ENCODE measurements around the gene SLC35F4.

DNA sequence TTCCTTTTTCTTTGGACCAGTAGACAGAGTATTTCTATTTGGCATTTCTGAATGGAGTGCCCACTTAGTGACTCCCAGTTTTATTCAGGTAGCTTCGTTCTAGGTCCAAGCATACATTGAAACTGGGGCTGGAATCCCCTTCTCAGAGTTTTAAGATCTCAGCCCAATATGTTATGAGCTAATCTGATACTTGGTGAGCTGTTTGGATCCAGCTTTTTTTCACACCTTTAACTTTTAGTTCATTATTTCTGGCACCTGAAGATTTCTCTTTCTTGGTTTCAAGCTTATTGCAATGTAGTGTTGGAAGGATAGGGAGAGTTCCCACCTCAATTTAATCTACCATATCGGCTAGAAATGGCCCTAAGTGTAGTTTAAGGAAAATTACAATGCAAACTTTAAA, 318.8 kb downstream of the SLC35F4 start:
- TF ChIP-seq, protein P1, sequence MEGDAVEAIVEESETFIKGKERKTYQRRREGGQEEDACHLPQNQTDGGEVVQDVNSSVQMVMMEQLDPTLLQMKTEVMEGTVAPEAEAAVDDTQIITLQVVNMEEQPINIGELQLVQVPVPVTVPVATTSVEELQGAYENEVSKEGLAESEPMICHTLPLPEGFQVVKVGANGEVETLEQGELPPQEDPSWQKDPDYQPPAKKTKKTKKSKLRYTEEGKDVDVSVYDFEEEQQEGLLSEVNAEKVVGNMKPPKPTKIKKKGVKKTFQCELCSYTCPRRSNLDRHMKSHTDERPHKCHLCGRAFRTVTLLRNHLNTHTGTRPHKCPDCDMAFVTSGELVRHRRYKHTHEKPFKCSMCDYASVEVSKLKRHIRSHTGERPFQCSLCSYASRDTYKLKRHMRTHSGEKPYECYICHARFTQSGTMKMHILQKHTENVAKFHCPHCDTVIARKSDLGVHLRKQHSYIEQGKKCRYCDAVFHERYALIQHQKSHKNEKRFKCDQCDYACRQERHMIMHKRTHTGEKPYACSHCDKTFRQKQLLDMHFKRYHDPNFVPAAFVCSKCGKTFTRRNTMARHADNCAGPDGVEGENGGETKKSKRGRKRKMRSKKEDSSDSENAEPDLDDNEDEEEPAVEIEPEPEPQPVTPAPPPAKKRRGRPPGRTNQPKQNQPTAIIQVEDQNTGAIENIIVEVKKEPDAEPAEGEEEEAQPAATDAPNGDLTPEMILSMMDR (conservative IDR thresholded peaks at IDR 0.05; ENCODE audit: low read depth, low read length) = no peak
- no peak for TF ChIP-seq EZH2 (IDR thresholded peaks at IDR 0.05; ENCODE audit: borderline replicate concordance, low read depth, low read length, poor library complexity, severe bottlenecking)
